GM10847 (cell line): ENCODE measurements around the gene PROCR.

Source experiments
- POLR2A ChIP-seq: IDR thresholded peaks from 2 replicates; pipeline ENCODE4 v1.6.1; 2011; ENCODE audit not compliant: insufficient read length; ENCODE audit errors: extremely low read depth

The PROCR gene

GRCh38 chr20:35171753-35172433, at the start of gene PROCR:
Gene PROCR (plus strand): TSS chr20:35172072. CDS start chr20:35172155, 83 bp downstream.
- no peak for TF ChIP-seq POLR2A

GRCh38 chr20:35122756-35123405, 49.0 kb upstream of the PROCR start:
- no peak for TF ChIP-seq POLR2A

- no peak for TF ChIP-seq POLR2A
Observed at GRCh38 chr20:35125753-35126152, 46.1 kb upstream of the PROCR start.

GRCh38 chr20:35129647-35130069, 42.2 kb upstream of the PROCR start:
- TF ChIP-seq POLR2A = no peak

GRCh38 chr20:35131934-35132333, 39.9 kb upstream of the PROCR start:
- TF ChIP-seq POLR2A = no peak

- TF ChIP-seq POLR2A = no peak
Observed at GRCh38 chr20:35133031-35133430, 38.8 kb upstream of the PROCR start.

- TF ChIP-seq POLR2A = no peak
Observed at GRCh38 chr20:35133735-35134134, 38.1 kb upstream of the PROCR start.

- no peak for TF ChIP-seq POLR2A
Observed at GRCh38 chr20:35134472-35134871, 37.4 kb upstream of the PROCR start.

GRCh38 chr20:35134880-35135279, 37.0 kb upstream of the PROCR start:
- no peak for TF ChIP-seq POLR2A

- no peak for TF ChIP-seq POLR2A
Observed at GRCh38 chr20:35135867-35136586, 35.8 kb upstream of the PROCR start.

GRCh38 chr20:35144694-35145093, 27.2 kb upstream of the PROCR start:
- TF ChIP-seq POLR2A = no peak

- no peak for TF ChIP-seq POLR2A
Observed at GRCh38 chr20:35145141-35145564, 26.7 kb upstream of the PROCR start.

GRCh38 chr20:35146299-35146919, 25.5 kb upstream of the PROCR start:
- TF ChIP-seq POLR2A = no peak

- peak; percentile 87 for TF ChIP-seq POLR2A
Observed at GRCh38 chr20:35146920-35147574, 24.8 kb upstream of the PROCR start, which contains the start of gene EDEM2. Gene EDEM2 (minus strand): TSS chr20:35147336. CDS start chr20:35147258, 78 bp downstream.
